Measurements from ENCODE around the gene GOLT1B. TPM values are rescaled to one million over a fixed set of nuclear protein-coding genes. Genes with fewer than 3 reads are reported as not detected.

The GOLT1B gene
- total and polyA plus RNA-seq, 2 of the 8 experiments (the other 6 are each of a cell fraction or from before 2014, with no cell fraction given): 18.3 to 38.3 TPM

- Histone ChIP-seq H2AFZ (ENCODE audit: low read length) (no peak overlapping the region), H3K79me1 (ENCODE audit: low read depth, low read length) (no peaks in the 10 kb centered on the region), H3K9ac (replicated peaks in 1 of 4; ENCODE audit: extremely low read depth in 1 of 4, low read depth in 3 of 4, low read length in 3 of 4) (no peak overlapping the region), H2BK120ac (replicated peaks; ENCODE audit: low read depth, low read length) (no peak overlapping the region), H2AK5ac (ENCODE audit: low read depth, low read length) (no peak overlapping the region), H2BK20ac (ENCODE audit: low read length) (no peak overlapping the region), H3K56ac (replicated peaks; ENCODE audit: insufficient read length, low read depth, low read length) (no peak overlapping the region), H4K91ac (replicated peaks; ENCODE audit: insufficient read length, low read length) (no peak overlapping the region), H3K14ac (ENCODE audit: insufficient read length) (no peak overlapping the region), H3K23ac (ENCODE audit: insufficient read length) (no peak overlapping the region), H3K18ac (ENCODE audit: extremely low read depth, low read length) (no peak overlapping the region), H3K23me2 (ENCODE audit: low read depth, low read length) (no peaks in the 10 kb centered on the region; the same call in 1 of the 2 replicates), H2BK15ac (ENCODE audit: low read length) (no peak overlapping the region), H2BK5ac (ENCODE audit: low read depth, low read length) (no peak overlapping the region), H3K4me1 (replicated peaks in 1 of 4; ENCODE audit: control insufficient read depth in 3 of 4, insufficient read depth in 4 of 4, low read length in 3 of 4) (no peaks in the 10 kb centered on the region), H4K5ac (ENCODE audit: insufficient read length, low read depth, low read length) (no peak overlapping the region), H3K9me3 (ENCODE audit: insufficient read depth in 2 of 2, low read depth in 1 of 2, low read length in 1 of 2) (no peaks in the 10 kb centered on the region), H3K79me2 (ENCODE audit: control insufficient read depth in 1 of 2, insufficient read depth in 2 of 2, low read length in 2 of 2) (no peaks in the 10 kb centered on the region), H3K27me3 (replicated peaks in 1 of 4; ENCODE audit: control insufficient read depth in 3 of 4, extremely low read depth in 1 of 4, insufficient read depth in 3 of 4, low read length in 3 of 4) (no peaks in the 10 kb centered on the region), H3K4me2 (ENCODE audit: insufficient read depth in 1 of 2, low read depth in 2 of 2, low read length in 2 of 2) (no peak overlapping the region), H4K20me1 (replicated peaks in 1 of 2; ENCODE audit: control insufficient read depth in 1 of 2, insufficient read depth in 2 of 2, low read length in 2 of 2) (no peaks in the 10 kb centered on the region), H4K8ac (ENCODE audit: extremely low read depth, insufficient read depth, low read length) (no peak overlapping the region), H3K36me3 (ENCODE audit: control insufficient read depth in 2 of 4, insufficient read depth in 4 of 4, low read length in 3 of 4) (no peaks in the 10 kb centered on the region), H2BK12ac (ENCODE audit: low read depth, low read length) (no peak overlapping the region), H3K27ac (ENCODE audit: low read depth, low read length) (no peak overlapping the region), H3K4me3 (ENCODE audit: extremely low read depth in 1 of 4, insufficient read depth in 2 of 4, low read depth in 3 of 4, low read length in 4 of 4) (no peak overlapping the region), H3K4ac (replicated peaks; ENCODE audit: insufficient read length, low read depth, low read length) (no peak overlapping the region)
- ChIA-PET POLR2A (ENCODE audit: partially characterized antibody) (no interaction called here), CTCF (ENCODE audit: partially characterized antibody) (interaction anchor here (0.6 kb wide), 1 partner anchor 18 kb away, joined by 3 read pairs; no protein-coding TSS in a partner anchor)
- WGBS, 2 experiments (ENCODE audit: extremely low coverage in 1 of 2, insufficient coverage in 1 of 2, insufficient read length in 1 of 2, insufficient replicate concordance in 2 of 2, low coverage in 1 of 2, low lambda C conversion rate in 2 of 2, missing lambda C conversion rate in 1 of 2): 0% methylated on average over 1 of the region's 1 CpG; no CpG with 5 or more reads in 1 of the 2 experiments
- no peak for FAIRE-seq
- DNase-seq (ENCODE audit: low read depth in 1 of 2, low spot score in 2 of 2): no peak
- TF ChIP-seq, protein P1, sequence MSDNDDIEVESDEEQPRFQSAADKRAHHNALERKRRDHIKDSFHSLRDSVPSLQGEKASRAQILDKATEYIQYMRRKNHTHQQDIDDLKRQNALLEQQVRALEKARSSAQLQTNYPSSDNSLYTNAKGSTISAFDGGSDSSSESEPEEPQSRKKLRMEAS (IDR thresholded peaks at IDR 0.05): no peak
- TF ChIP-seq ATF3 (IDR thresholded peaks at IDR 0.05; ENCODE audit: insufficient read depth, low read depth, low read length) (no peak), BRCA1 (IDR thresholded peaks at IDR 0.05; ENCODE audit: low read depth, low read length) (no peak), RBBP5 (IDR thresholded peaks at IDR 0.05; ENCODE audit: borderline replicate concordance, low read depth, low read length) (no peak), FOSL1 (IDR thresholded peaks at IDR 0.05; ENCODE audit: insufficient read depth, low read depth, low read length) (no peak), TEAD4 (IDR thresholded peaks at IDR 0.05; ENCODE audit: low read depth, low read length) (no peak), SIN3A (conservative IDR thresholded peaks at IDR 0.05 in 1 of 2, IDR thresholded peaks at IDR 0.05 in 1 of 2; ENCODE audit: low read depth in 1 of 2, low read length in 2 of 2) (no peak)
Measured at GRCh38 chr12:21546716-21547115, 45.1 kb downstream of the GOLT1B start.

Measured in H1 (cell line).